Stomach (tissue), 4 donors: ENCODE measurements around the gene CELSR1.

Experiments
- POLR2AphosphoS5 ChIP-seq, 3 donors: sonication (generic); formaldehyde crosslinking; IDR thresholded peaks; one replicate each; pipeline ENCODE4 v1.6.1; 2016; ENCODE audit warnings: antibody characterized with exemption in 3 of 3
- TF ChIP-seq, protein P1 (sequence below), 7 experiments: fragments of 450-650 bp in 4 of 7; fragments of 200-600 bp in 3 of 7; sonication (generic) in 3 of 7; IDR thresholded peaks; one replicate each; pipeline ENCODE4 v1.5.1; 2016 to 2019; ENCODE audit warnings: antibody characterized with exemption in 7 of 7, control low read depth in 2 of 7, mild to moderate bottlenecking in 1 of 7

DNA sequence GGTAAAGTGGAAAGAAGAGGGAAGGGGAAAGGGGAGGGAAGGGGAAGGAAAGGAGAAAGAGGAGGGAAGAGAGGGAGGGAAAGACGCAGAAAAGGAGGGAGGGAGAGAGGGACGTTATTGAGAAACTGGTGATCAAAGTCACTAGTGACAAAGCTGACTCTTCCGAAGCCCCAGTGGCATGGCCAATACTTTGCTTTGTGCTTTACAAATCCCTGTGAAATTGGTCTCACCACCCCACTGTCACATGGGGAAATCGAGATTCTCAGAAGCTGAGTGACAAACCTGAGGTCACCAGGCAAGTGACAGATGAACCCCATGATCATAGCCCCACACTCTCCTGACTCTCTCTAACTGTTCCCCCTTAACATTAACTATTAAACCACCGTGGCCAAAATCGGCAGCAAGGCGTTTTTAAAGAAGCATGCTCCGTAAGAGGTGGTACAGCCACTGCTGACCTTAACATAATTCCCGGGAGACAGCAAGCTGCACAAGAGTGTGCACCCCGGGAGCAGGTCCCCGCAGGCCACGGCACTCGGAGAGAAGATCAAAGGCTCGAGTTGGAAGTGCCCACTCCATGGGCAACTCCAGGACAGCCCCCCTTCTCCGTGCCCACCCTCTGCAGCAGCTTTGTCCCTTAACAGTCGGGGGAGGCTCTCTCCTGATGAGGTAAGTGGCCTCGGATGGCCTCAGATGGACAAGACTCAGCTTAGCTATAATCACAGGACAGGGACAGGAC, 34.8 kb downstream of the CELSR1 start:
- TF ChIP-seq, protein P1, sequence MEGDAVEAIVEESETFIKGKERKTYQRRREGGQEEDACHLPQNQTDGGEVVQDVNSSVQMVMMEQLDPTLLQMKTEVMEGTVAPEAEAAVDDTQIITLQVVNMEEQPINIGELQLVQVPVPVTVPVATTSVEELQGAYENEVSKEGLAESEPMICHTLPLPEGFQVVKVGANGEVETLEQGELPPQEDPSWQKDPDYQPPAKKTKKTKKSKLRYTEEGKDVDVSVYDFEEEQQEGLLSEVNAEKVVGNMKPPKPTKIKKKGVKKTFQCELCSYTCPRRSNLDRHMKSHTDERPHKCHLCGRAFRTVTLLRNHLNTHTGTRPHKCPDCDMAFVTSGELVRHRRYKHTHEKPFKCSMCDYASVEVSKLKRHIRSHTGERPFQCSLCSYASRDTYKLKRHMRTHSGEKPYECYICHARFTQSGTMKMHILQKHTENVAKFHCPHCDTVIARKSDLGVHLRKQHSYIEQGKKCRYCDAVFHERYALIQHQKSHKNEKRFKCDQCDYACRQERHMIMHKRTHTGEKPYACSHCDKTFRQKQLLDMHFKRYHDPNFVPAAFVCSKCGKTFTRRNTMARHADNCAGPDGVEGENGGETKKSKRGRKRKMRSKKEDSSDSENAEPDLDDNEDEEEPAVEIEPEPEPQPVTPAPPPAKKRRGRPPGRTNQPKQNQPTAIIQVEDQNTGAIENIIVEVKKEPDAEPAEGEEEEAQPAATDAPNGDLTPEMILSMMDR (IDR thresholded peaks at IDR 0.05), result no peak
- no peak for TF ChIP-seq POLR2AphosphoS5 (IDR thresholded peaks at IDR 0.05)
